A549 (cell line): ENCODE data around the gene CNTNAP2. TPM values are rescaled to one million over a fixed set of nuclear protein-coding genes. Genes with fewer than 3 reads are reported as not detected.

Experiments used
- ATAC-seq, 2 experiments: fragments of 200-7000 bp in 1 of 2; fragments of >200 bp in 1 of 2; cut with Nextera tagmentation in 1 of 2; cut with Tn5 transposase in 1 of 2; 3 replicates each; pipeline versions ENCODE4 v1.8.0 to v1.9.1; 2018 to 2020; ENCODE audit warnings: mild to moderate bottlenecking in 1 of 2, moderate library complexity in 1 of 2
- CTCF ChIA-PET: fragments of 300-600 bp; sonication (Branson Sonifier 250); formaldehyde crosslinking; extraction: SDS; loops from one replicate; lab custom pipeline; 2021; ENCODE audit warnings: antibody characterized with exemption, inconsistent platforms; lab: Yijun Ruan, JAX
- POLR2A ChIA-PET: fragments of 350-600 bp; formaldehyde crosslinking; extraction: SDS; loops from one replicate; lab custom pipeline; 2021; ENCODE audit warnings: antibody characterized with exemption, inconsistent platforms; lab: Yijun Ruan, JAX
- DNase-seq, 2 experiments: peaks; one replicate each; pipeline versions ENCODE4 v3.0.0 to v3.0.0-alpha.2; 2011 to 2016; ENCODE audit warnings: low read depth in 1 of 2, low spot score in 1 of 2
- FAIRE-seq: peaks from 2 replicates; lab custom pipeline; 2011; peaks lifted over from hg19 to GRCh38; lab: Jason Lieb, UNC
- H3K27ac ChIP-seq, 2 experiments: fragments of >200 bp; sonication (Bioruptor Twin); formaldehyde crosslinking; 3 replicates each; pipeline ENCODE4 v1.5.1; 2016 to 2017
- H3K4me1 ChIP-seq: fragments of >200 bp; sonication (Bioruptor Twin); formaldehyde crosslinking; 3 replicates; pipeline ENCODE4 v1.6.1; 2016
- H3K4me2 ChIP-seq: fragments of >200 bp; sonication (Bioruptor Twin); formaldehyde crosslinking; 3 replicates; pipeline ENCODE4 v1.6.1; 2016
- H3K4me3 ChIP-seq: fragments of >200 bp; sonication (Bioruptor Twin); formaldehyde crosslinking; 3 replicates; pipeline ENCODE4 v1.5.1; 2016
- H3K9me3 ChIP-seq: fragments of >200 bp; sonication (Bioruptor Twin); formaldehyde crosslinking; 3 replicates; pipeline ENCODE4 v1.6.1; 2016
- CBX2 ChIP-seq: fragments of 200-600 bp; sonication (generic); IDR thresholded peaks from 2 replicates; pipeline ENCODE4 v1.6.1; 2016; ENCODE audit warnings: low read depth, mild to moderate bottlenecking, borderline replicate concordance
- CEBPB ChIP-seq, 2 experiments: fragments of >200 bp in 1 of 2; sonication (Bioruptor Twin) in 1 of 2; formaldehyde crosslinking in 1 of 2; IDR thresholded peaks; 2 replicates each; pipeline ENCODE4 v1.6.1; 2012 to 2016
- CHD4 ChIP-seq: fragments of 200-600 bp; sonication (generic); IDR thresholded peaks from 2 replicates; pipeline ENCODE4 v1.6.1; 2016; ENCODE audit warnings: antibody characterized with exemption, mild to moderate bottlenecking, borderline replicate concordance
- EHF ChIP-seq: fragments of 250-450 bp; sonication (Bioruptor Pico); IDR thresholded peaks from 2 replicates; pipeline ENCODE4 v1.5.0; 2020; ENCODE audit warnings: mild to moderate bottlenecking
- EP300 ChIP-seq, 2 experiments: fragments of >200 bp; sonication (Bioruptor Twin); formaldehyde crosslinking; IDR thresholded peaks; 2 replicates in 1 of 2; 3 replicates in 1 of 2; pipeline ENCODE4 v1.6.1; 2016 to 2017
- ESRRA ChIP-seq: fragments of 150-350 bp; IDR thresholded peaks from 2 replicates; pipeline ENCODE4 v1.6.1; 2014; ENCODE audit warnings: mild to moderate bottlenecking, low read length, borderline replicate concordance
- FOSB ChIP-seq: fragments of 250-450 bp; sonication (Bioruptor Pico); IDR thresholded peaks from 2 replicates; pipeline ENCODE4 v1.5.0; 2020; ENCODE audit warnings: mild to moderate bottlenecking, moderate library complexity
- HDAC2 ChIP-seq: fragments of 200-600 bp; sonication (generic); IDR thresholded peaks from 2 replicates; pipeline ENCODE4 v1.6.1; 2016
- HES2 ChIP-seq: fragments of >200 bp; sonication (Bioruptor Twin); formaldehyde crosslinking; IDR thresholded peaks from 2 replicates; pipeline ENCODE4 v1.6.1; 2016
- HEYL ChIP-seq: fragments of 250-450 bp; sonication (Bioruptor Pico); IDR thresholded peaks from 2 replicates; pipeline ENCODE4 v1.8.0; 2021; ENCODE audit warnings: mild to moderate bottlenecking, moderate library complexity
- HOXA7 ChIP-seq: fragments of 250-450 bp; sonication (Bioruptor Pico); IDR thresholded peaks from 2 replicates; pipeline ENCODE4 v1.5.0; 2020; ENCODE audit warnings: mild to moderate bottlenecking, moderate library complexity
- HOXB13 ChIP-seq: fragments of 250-450 bp; sonication (Bioruptor Pico); IDR thresholded peaks from 2 replicates; pipeline ENCODE4 v1.5.0; 2020; ENCODE audit warnings: low read depth, mild to moderate bottlenecking, moderate library complexity
- HOXB5 ChIP-seq: fragments of 250-450 bp; sonication (Bioruptor Pico); IDR thresholded peaks from 2 replicates; pipeline ENCODE4 v1.5.0; 2020; ENCODE audit warnings: mild to moderate bottlenecking, moderate library complexity
- JUN ChIP-seq, 2 experiments: fragments of >200 bp; sonication (Bioruptor Twin); formaldehyde crosslinking; IDR thresholded peaks; 2 replicates in 1 of 2; 3 replicates in 1 of 2; pipeline ENCODE4 v1.6.1; 2016 to 2017
- JUNB ChIP-seq: fragments of >200 bp; sonication (Bioruptor Twin); formaldehyde crosslinking; IDR thresholded peaks from 2 replicates; pipeline ENCODE4 v1.6.1; 2016
- KDM1A ChIP-seq: fragments of 200-600 bp; sonication (generic); IDR thresholded peaks from 2 replicates; pipeline ENCODE4 v1.6.1; 2016; ENCODE audit warnings: low read depth, mild to moderate bottlenecking
- KDM5A ChIP-seq: fragments of 200-600 bp; sonication (generic); IDR thresholded peaks from 2 replicates; pipeline ENCODE4 v1.6.1; 2016; ENCODE audit warnings: antibody characterized with exemption, mild to moderate bottlenecking
- MAZ ChIP-seq: fragments of 150-350 bp; IDR thresholded peaks from 2 replicates; pipeline ENCODE4 v1.6.1; 2014; ENCODE audit warnings: antibody characterized with exemption, low read depth, low read length, borderline replicate concordance
- MYC ChIP-seq: IDR thresholded peaks from 2 replicates; pipeline ENCODE4 v1.6.1; 2012; ENCODE audit warnings: mild to moderate bottlenecking, inconsistent platforms, low read length, improper control_type of control experiment, borderline replicate concordance
- NR3C1 ChIP-seq: fragments of >200 bp; sonication (Bioruptor Twin); formaldehyde crosslinking; IDR thresholded peaks from 3 replicates; pipeline ENCODE4 v1.6.1; 2017
- PHF8 ChIP-seq: fragments of 200-600 bp; sonication (generic); IDR thresholded peaks from 2 replicates; pipeline ENCODE4 v1.6.1; 2016; ENCODE audit warnings: low read depth, mild to moderate bottlenecking, antibody characterized with exemption, moderate library complexity, borderline replicate concordance
- POLR2A ChIP-seq: IDR thresholded peaks from 2 replicates; pipeline ENCODE4 v1.6.1; 2012; ENCODE audit warnings: mild to moderate bottlenecking, low read length
- POLR2AphosphoS2 ChIP-seq: conservative IDR thresholded peaks from 2 replicates; pipeline ENCODE4 v1.6.1; 2012; ENCODE audit warnings: low read length, improper control_type of control experiment, inconsistent platforms
- REST ChIP-seq: fragments of 200-600 bp; sonication (generic); IDR thresholded peaks from 2 replicates; pipeline ENCODE4 v1.6.1; 2016; ENCODE audit warnings: antibody characterized with exemption, mild to moderate bottlenecking, moderate library complexity
- RFX5 ChIP-seq: fragments of 450-650 bp; IDR thresholded peaks from 2 replicates; pipeline ENCODE4 v1.7.1; 2014; ENCODE audit warnings: antibody characterized with exemption, mild to moderate bottlenecking, moderate library complexity
- RNF2 ChIP-seq: fragments of 200-600 bp; sonication (generic); IDR thresholded peaks from 2 replicates; pipeline ENCODE4 v1.6.1; 2016; ENCODE audit warnings: low read depth, mild to moderate bottlenecking, antibody characterized with exemption, moderate library complexity, borderline replicate concordance
- SREBF2 ChIP-seq: fragments of 450-650 bp; IDR thresholded peaks from 2 replicates; pipeline ENCODE4 v1.6.1; 2014; ENCODE audit warnings: mild to moderate bottlenecking, moderate library complexity
- TP53 ChIP-seq: fragments of 250-450 bp; sonication (Bioruptor Pico); IDR thresholded peaks from 2 replicates; pipeline ENCODE4 v1.5.0; 2021; ENCODE audit warnings: mild to moderate bottlenecking, moderate library complexity
- ZNF302 ChIP-seq: fragments of 250-450 bp; sonication (Bioruptor Pico); IDR thresholded peaks from 2 replicates; pipeline ENCODE4 v1.9.0; 2021; ENCODE audit warnings: inconsistent platforms, mild to moderate bottlenecking, moderate library complexity
- WGBS: methylation state at CpG from one replicate; pipeline ENCODE4 v1.1.6; 2017; ENCODE audit errors: missing lambda C conversion rate; 5-methylcytosine and 5-hydroxymethylcytosine counted together
- polyA plus RNA-seq, 4 experiments: library from polyadenylated mRNA; depleted of rRNA in 3 of 4; stranded (reverse); fragments of >200 nt; fragmentation: RNase III in 1 of 4; extraction: RNeasy Plus Mini Kit Qiagen cat#74134 plus additional on column Dnase treatment in 1 of 4; gene quantifications; 2 replicates in 3 of 4; 3 replicates in 1 of 4; pipeline ENCODE4 v1.2.3, GENCODE V29; 2011 to 2017

Gene CNTNAP2
- polyA plus RNA-seq, 2 of the 4 experiments (the other 2 are of a cell fraction), result 0.05 to 0.13 TPM

DNA sequence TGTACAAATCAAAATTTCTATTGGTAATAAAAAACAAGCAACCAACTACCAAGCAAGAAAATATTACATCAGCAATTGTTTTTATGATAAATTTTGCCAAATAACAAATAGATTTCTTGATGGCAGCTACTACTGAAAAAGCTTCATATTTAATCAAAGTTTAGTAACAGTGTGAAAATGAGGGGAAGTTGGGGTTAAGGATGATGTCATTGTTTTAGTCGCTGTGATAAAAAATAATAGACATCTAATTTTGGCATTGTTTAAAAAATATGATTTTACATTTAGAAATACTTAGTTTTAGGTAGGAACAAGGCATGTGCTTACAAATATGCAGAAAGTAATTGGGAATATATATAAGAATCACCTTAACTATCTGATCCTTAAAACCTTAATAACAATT is 145.9 kb downstream of the CNTNAP2 start:
- ATAC-seq (no peak), DNase-seq (no peak), FAIRE-seq (no peak)
- POLR2A ChIA-PET, result no interaction called here
- WGBS, result 21% methylated on average over 1 of the region's 1 CpG
- Histone ChIP-seq H3K27ac (no peak overlapping the region), H3K4me1 (no peaks in the 10 kb centered on the region), H3K9me3 (no peaks in the 10 kb centered on the region), H3K4me3 (no peak overlapping the region), H3K4me2 (no peak overlapping the region)
- CTCF ChIA-PET, result no interaction called here
- TF ChIP-seq JUN (IDR thresholded peaks at IDR 0.05), result no peak
- TF ChIP-seq PHF8, result no peak
- TF ChIP-seq HOXA7 (CRISPR knock-in tag), result no peak
- TF ChIP-seq KDM5A, result no peak
- no peak for TF ChIP-seq CBX2
- TF ChIP-seq HDAC2, result no peak
- TF ChIP-seq HES2, result no peak
- no peak for TF ChIP-seq EP300 (IDR thresholded peaks at IDR 0.05)
- TF ChIP-seq HOXB5 (CRISPR knock-in tag), result no peak
- no peak for TF ChIP-seq MAZ
- TF ChIP-seq CEBPB (IDR thresholded peaks at IDR 0.05), result no peak
- no peak for TF ChIP-seq EHF
- TF ChIP-seq SREBF2, result no peak
- no peak for TF ChIP-seq RNF2
- TF ChIP-seq RFX5, result no peak
- TF ChIP-seq ESRRA, result no peak
- no peak for TF ChIP-seq HOXB13 (CRISPR knock-in tag)
- TF ChIP-seq ZNF302 (CRISPR knock-in tag), result no peak
- TF ChIP-seq NR3C1, result no peak

DNA sequence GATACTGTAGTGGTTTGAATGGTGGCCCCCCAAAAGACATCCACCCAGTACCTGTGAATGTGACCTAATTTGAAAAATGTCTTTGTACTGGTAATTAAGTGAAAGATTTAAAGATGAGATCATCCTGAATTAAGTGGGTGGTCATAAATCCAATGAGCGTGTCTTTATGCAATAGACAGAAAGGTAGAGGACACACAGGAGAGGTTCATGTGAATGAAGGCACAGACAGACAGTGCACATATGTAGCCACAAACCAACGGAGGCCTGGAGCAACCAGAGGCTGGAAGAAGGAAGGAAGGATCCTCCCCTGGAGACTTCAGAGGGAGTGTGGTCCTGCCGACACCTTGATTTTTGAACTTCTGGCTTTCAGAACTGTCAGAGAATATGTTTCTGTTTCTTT is 160.3 kb downstream of the CNTNAP2 start:
- no peak overlapping the region for H3K4me3 ChIP-seq
- no peak for TF ChIP-seq SREBF2
- TF ChIP-seq HEYL (CRISPR knock-in tag), result no peak
- TF ChIP-seq POLR2AphosphoS2, result no peak
- no peak for TF ChIP-seq REST
- no peak for TF ChIP-seq EP300 (IDR thresholded peaks at IDR 0.05)
- no peak for TF ChIP-seq FOSB
- no peak for TF ChIP-seq MAZ
- no peak for TF ChIP-seq JUNB
- no peak for TF ChIP-seq TP53 (CRISPR knock-in tag)
- TF ChIP-seq CHD4, result no peak
- TF ChIP-seq CBX2, result no peak
- TF ChIP-seq ESRRA, result no peak
- TF ChIP-seq HES2, result no peak
- TF ChIP-seq RFX5, result no peak
- no peak for TF ChIP-seq RNF2
- TF ChIP-seq HOXB13 (CRISPR knock-in tag), result no peak
- TF ChIP-seq MYC, result no peak
- TF ChIP-seq POLR2A, result no peak
- TF ChIP-seq KDM1A, result no peak
- ChIA-PET POLR2A (no interaction called here), CTCF (no interaction called here)
- 35% methylated on average over 3 of the region's 3 CpGs for WGBS
- no peaks in the 10 kb centered on the region for H3K4me1 ChIP-seq
- H3K9me3 ChIP-seq, result no peaks in the 10 kb centered on the region
- DNase-seq, result no peak
- no peak overlapping the region for H3K27ac ChIP-seq
- FAIRE-seq, result no peak
- H3K4me2 ChIP-seq, result no peak overlapping the region
- no peak for ATAC-seq
